ENCODE measurements around the gene GPR18.

Gene GPR18

GRCh38 chr13:99264051-99264450 is 5.9 kb upstream of the GPR18 start:
- no peak for DNase-seq (ENCODE audit: low read depth)
- TF ChIP-seq CTCF (conservative IDR thresholded peaks at IDR 0.05; ENCODE audit: low read depth, low read length) = no peak
- H3K4me3 ChIP-seq (ENCODE audit: low read depth, low read length) = no peak overlapping the region

GRCh38 chr13:99263126-99263785 is 5.1 kb upstream of the GPR18 start:
- no peak for DNase-seq (ENCODE audit: low read depth)
- TF ChIP-seq CTCF (conservative IDR thresholded peaks at IDR 0.05; ENCODE audit: low read depth, low read length) = no peak
- no peak overlapping the region for H3K4me3 ChIP-seq (ENCODE audit: low read depth, low read length)

GRCh38 chr13:99261059-99261458 is 2.9 kb upstream of the GPR18 start:
- H3K4me3 ChIP-seq (ENCODE audit: low read depth, low read length) = no peak overlapping the region
- no peak for TF ChIP-seq CTCF (conservative IDR thresholded peaks at IDR 0.05; ENCODE audit: low read depth, low read length)
- no peak for DNase-seq (ENCODE audit: low read depth)

- no peak for TF ChIP-seq CTCF (conservative IDR thresholded peaks at IDR 0.05; ENCODE audit: low read depth, low read length)
- DNase-seq (ENCODE audit: low read depth) = no peak
- no peak overlapping the region for H3K4me3 ChIP-seq (ENCODE audit: low read depth, low read length)
Observed at GRCh38 chr13:99260216-99260615, 2.0 kb upstream of the GPR18 start.

- no peak for TF ChIP-seq CTCF (conservative IDR thresholded peaks at IDR 0.05; ENCODE audit: low read depth, low read length)
- DNase-seq (ENCODE audit: low read depth) = no peak
- H3K4me3 ChIP-seq (ENCODE audit: low read depth, low read length) = no peak overlapping the region
Observed at GRCh38 chr13:99258946-99259345, 767 bp upstream of the GPR18 start.

GRCh38 chr13:99257291-99257690 is 888 bp downstream of the GPR18 start:
- TF ChIP-seq CTCF (conservative IDR thresholded peaks at IDR 0.05; ENCODE audit: low read depth, low read length) = no peak
- no peak overlapping the region for H3K4me3 ChIP-seq (ENCODE audit: low read depth, low read length)
- DNase-seq (ENCODE audit: low read depth) = no peak

GRCh38 chr13:99256709-99257108 is 1.5 kb downstream of the GPR18 start:
- DNase-seq (ENCODE audit: low read depth) = peak; percentile 79
- no peak for TF ChIP-seq CTCF (conservative IDR thresholded peaks at IDR 0.05; ENCODE audit: low read depth, low read length)
- H3K4me3 ChIP-seq (ENCODE audit: low read depth, low read length) = no peak overlapping the region
